Upper lobe of left lung (tissue), 6 donors: ENCODE measurements around the gene CBX5. TPM values are rescaled to one million over a fixed set of nuclear protein-coding genes. Genes with fewer than 3 reads are reported as not detected.
"Not testable (repeated sequence)": the region's sequence is repeated elsewhere in the genome, so short reads cannot be mapped to it uniquely, and the experiment has no call there.

Experiments
- ATAC-seq, 2 donors: fragments of 200-7000 bp; cut with Tn5 transposase; one replicate each; pipeline ENCODE4 v1.9.1; 2022; ENCODE audit warnings: mild to moderate bottlenecking in 2 of 2, moderate library complexity in 2 of 2; ENCODE audit not compliant: low FRiP score in 2 of 2
- DNase-seq, 2 donors: peaks; one replicate each; pipeline ENCODE4 v3.0.0-alpha.2; 2019 to 2020
- H3K27ac ChIP-seq, 4 donors: fragments of 200-600 bp; sonication (generic); one replicate each; pipeline ENCODE4 v1.5.1; 2016 to 2019
- H3K27me3 ChIP-seq, 4 donors: fragments of 200-600 bp; sonication (generic); one replicate each; pipeline ENCODE4 v1.5.1; 2017 to 2019
- H3K36me3 ChIP-seq, 4 donors: fragments of 200-600 bp; sonication (generic); one replicate each; pipeline ENCODE4 v1.5.1; 2016 to 2019
- H3K4me1 ChIP-seq, 4 donors: fragments of 200-600 bp; sonication (generic); one replicate each; pipeline ENCODE4 v1.5.1; 2018 to 2019
- H3K4me3 ChIP-seq, 4 donors: fragments of 200-600 bp; sonication (generic); one replicate each; pipeline ENCODE4 v1.5.1; 2017 to 2019; ENCODE audit warnings: mild to moderate bottlenecking in 2 of 4, moderate library complexity in 1 of 4
- H3K9me3 ChIP-seq, 4 donors: fragments of 200-600 bp; sonication (generic); one replicate each; pipeline ENCODE4 v1.5.1; 2018 to 2019
- EP300 ChIP-seq, 4 donors: sonication (generic); formaldehyde crosslinking; IDR thresholded peaks; one replicate each; pipeline ENCODE4 v1.5.1; 2017; ENCODE audit warnings: antibody characterized with exemption in 4 of 4, control low read depth in 2 of 4
- POLR2A ChIP-seq, 4 donors: fragments of 450-650 bp; IDR thresholded peaks; one replicate each; pipeline ENCODE4 v1.5.1; 2016 to 2017; ENCODE audit warnings: antibody characterized with exemption in 4 of 4, mild to moderate bottlenecking in 2 of 4
- POLR2AphosphoS5 ChIP-seq, 2 donors: sonication (generic); formaldehyde crosslinking; IDR thresholded peaks; one replicate each; pipeline ENCODE4 v1.5.1; 2017; ENCODE audit warnings: antibody characterized with exemption in 2 of 2
- WGBS, 2 donors: methylation state at CpG; one replicate each; pipeline ENCODE4 v1.1.5; 2017 to 2018; 5-methylcytosine and 5-hydroxymethylcytosine counted together
- total RNA-seq, 6 donors: library from RNA; depleted of rRNA in 4 of 6; stranded (reverse); fragments of >200 nt in 4 of 6; gene quantifications; one replicate each; pipeline versions ENCODE4 v1.1.0 to v1.2.1, GENCODE V29; 2016 to 2021
- TF ChIP-seq, protein P1 (sequence below), 6 experiments: fragments of 450-650 bp in 4 of 6; fragments of 200-600 bp in 2 of 6; sonication (generic) in 2 of 6; IDR thresholded peaks; one replicate each; pipeline ENCODE4 v1.5.1; 2016 to 2019; ENCODE audit warnings: antibody characterized with exemption in 6 of 6
- donor health status: DM: no; HTN: no; CAD: no; lungs with moderate emphysema.
- donor health status: DM: no; HTN: yes; CAD: no; lungs with severe emphysema.

CBX5 gene
- total RNA-seq, 6 donors from 2014 or later: 15.5 to 48.2 (median 36.1) TPM

DNA sequence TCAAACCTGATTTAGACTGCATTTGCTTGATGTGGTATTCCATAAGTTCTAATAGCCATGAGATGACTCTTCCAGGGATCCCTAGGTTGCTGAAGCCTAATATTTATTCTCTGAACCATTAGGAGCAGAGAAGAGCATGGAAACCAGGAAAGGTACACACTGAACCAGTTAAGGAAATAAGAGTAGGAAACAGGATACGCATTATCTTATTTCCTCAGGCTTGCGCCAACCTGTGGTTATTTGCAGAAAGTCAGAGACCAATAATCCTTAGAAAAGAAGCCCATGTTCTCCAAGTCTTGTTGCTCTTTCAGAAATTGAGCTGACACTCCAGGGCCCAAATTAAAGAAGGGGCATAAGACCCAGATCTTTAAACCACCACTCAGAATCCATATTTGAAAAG, 49.4 kb downstream of the CBX5 start:
- no peak for ATAC-seq
- 58 to 65% methylated on average over 2 of the region's 2 CpGs for WGBS, 2 donors
- DNase-seq: no peak
- TF ChIP-seq EP300 (IDR thresholded peaks at IDR 0.05) (no peak), POLR2A (IDR thresholded peaks at IDR 0.05) (no peak), POLR2AphosphoS5 (IDR thresholded peaks at IDR 0.05) (no peak)
- TF ChIP-seq, protein P1, sequence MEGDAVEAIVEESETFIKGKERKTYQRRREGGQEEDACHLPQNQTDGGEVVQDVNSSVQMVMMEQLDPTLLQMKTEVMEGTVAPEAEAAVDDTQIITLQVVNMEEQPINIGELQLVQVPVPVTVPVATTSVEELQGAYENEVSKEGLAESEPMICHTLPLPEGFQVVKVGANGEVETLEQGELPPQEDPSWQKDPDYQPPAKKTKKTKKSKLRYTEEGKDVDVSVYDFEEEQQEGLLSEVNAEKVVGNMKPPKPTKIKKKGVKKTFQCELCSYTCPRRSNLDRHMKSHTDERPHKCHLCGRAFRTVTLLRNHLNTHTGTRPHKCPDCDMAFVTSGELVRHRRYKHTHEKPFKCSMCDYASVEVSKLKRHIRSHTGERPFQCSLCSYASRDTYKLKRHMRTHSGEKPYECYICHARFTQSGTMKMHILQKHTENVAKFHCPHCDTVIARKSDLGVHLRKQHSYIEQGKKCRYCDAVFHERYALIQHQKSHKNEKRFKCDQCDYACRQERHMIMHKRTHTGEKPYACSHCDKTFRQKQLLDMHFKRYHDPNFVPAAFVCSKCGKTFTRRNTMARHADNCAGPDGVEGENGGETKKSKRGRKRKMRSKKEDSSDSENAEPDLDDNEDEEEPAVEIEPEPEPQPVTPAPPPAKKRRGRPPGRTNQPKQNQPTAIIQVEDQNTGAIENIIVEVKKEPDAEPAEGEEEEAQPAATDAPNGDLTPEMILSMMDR (IDR thresholded peaks at IDR 0.05): no peak
- Histone ChIP-seq H3K4me3 (no peak overlapping the region), H3K36me3 (peaks cover 0 to 4% (median 0%) of the 10 kb centered on the region in 4 donors), H3K9me3 (no peaks in the 10 kb centered on the region), H3K4me1 (peaks cover 0 to 5% (median 2%) of the 10 kb centered on the region in 4 donors), H3K27me3 (no peaks in the 10 kb centered on the region), H3K27ac (no peak overlapping the region)

DNA sequence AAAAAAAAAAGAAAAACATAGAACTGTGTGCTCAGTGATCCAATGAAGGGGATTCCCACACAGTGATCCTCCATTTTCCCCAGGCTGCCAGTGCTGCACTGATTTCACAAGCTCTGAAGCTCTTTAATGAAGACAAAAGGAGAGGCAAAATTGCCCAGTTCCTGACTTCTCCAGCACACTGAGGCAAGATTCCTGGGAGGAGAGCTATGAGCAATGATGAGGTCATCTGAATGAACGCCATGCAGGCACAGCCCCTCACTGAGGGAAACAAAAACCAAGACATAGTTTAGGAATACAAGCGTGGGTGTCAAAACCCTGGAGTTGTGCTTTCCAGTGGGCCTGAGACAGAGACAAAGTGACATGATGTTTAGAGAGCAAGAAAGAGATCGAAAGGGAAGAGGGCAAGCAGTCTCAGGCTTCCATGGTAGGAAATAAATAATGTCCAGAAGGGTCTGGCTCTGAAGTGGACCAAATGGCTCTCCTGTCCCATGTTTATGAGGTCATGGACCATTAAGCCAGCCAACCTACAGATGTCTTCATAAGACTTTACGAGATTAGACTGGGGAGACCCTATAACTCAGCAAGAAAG, 50.2 kb downstream of the CBX5 start:
- Histone ChIP-seq H3K9me3 (no peaks in the 10 kb centered on the region), H3K4me3 (no peak overlapping the region), H3K4me1 (peaks cover 0 to 5% (median 2%) of the 10 kb centered on the region in 4 donors), H3K36me3 (no peaks in the 10 kb centered on the region), H3K27me3 (no peaks in the 10 kb centered on the region), H3K27ac (no peak overlapping the region)
- WGBS, 2 donors: 79 to 82% methylated on average over 4 of the region's 4 CpGs
- DNase-seq: no peak
- TF ChIP-seq POLR2AphosphoS5 (IDR thresholded peaks at IDR 0.05) (no peak), POLR2A (IDR thresholded peaks at IDR 0.05) (no peak), EP300 (IDR thresholded peaks at IDR 0.05) (no peak)
- TF ChIP-seq, protein P1 (IDR thresholded peaks at IDR 0.05): no peak
- peak in 1 of 2 donors; percentile 93 for ATAC-seq

GRCh38 chr12:54228471-54228870, 51.5 kb downstream of the CBX5 start:
- TF ChIP-seq POLR2AphosphoS5 (IDR thresholded peaks at IDR 0.05) (no peak), EP300 (IDR thresholded peaks at IDR 0.05) (no peak), POLR2A (IDR thresholded peaks at IDR 0.05) (no peak)
- TF ChIP-seq, protein P1 (IDR thresholded peaks at IDR 0.05): no peak
- Histone ChIP-seq H3K9me3 (no peaks in the 10 kb centered on the region), H3K27me3 (no peaks in the 10 kb centered on the region), H3K4me1 (peaks cover 0 to 5% (median 2%) of the 10 kb centered on the region in 4 donors), H3K4me3 (no peak overlapping the region), H3K27ac (no peak overlapping the region), H3K36me3 (no peaks in the 10 kb centered on the region)
- DNase-seq (no peak), ATAC-seq (no peak)
- 76 to 81% methylated on average over 1 of the region's 1 CpG for WGBS, 2 donors

DNA sequence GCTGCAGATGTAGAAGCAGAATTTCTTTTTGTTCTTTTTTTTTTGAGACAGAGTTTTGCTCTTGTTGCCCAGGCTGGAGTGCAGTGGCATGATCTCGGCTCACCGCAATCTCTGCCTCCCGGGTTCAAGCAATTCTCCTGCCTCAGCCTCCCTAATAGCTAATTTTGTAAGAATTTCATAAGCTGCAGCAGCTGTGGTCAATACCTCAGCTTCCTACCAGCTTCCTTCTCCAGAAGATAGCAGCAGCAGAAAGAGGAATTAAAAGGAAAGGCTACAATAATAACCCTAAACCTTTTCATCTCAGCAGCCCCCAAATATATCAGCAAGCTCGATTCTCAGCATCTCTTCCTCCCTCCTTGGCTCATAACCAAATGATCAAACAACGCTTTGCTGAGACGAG, 52.0 kb downstream of the CBX5 start:
- H3K9me3 ChIP-seq: not testable (repeated sequence)
- WGBS, 2 donors: 43 to 58% methylated on average over 6 of the region's 6 CpGs

DNA sequence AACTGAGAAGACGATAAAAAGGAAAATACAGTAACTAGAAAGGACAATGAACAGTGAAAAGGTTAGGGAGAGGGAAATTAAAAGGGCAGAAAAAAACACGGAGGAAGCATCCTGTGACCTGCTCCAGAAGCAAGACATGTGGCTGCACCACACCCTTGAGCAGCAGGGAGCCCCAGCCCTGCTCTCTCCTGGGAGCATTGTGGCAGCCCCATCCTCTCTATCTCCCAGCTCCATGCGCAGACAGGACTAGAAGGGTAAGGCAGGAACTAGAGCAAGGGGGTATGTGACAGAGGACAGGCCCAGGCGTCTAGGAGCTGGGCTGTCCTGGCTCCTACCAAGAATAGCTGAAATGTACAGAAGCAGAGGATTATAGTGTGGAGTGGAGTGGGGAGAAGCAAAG, 52.5 kb downstream of the CBX5 start:
- Histone ChIP-seq H3K36me3 (no peaks in the 10 kb centered on the region), H3K27me3 (no peaks in the 10 kb centered on the region), H3K27ac (no peak overlapping the region), H3K4me3 (no peak overlapping the region), H3K4me1 (peaks cover 0 to 5% (median 2%) of the 10 kb centered on the region in 4 donors), H3K9me3 (no peaks in the 10 kb centered on the region)
- TF ChIP-seq, protein P1 (IDR thresholded peaks at IDR 0.05): no peak
- TF ChIP-seq EP300 (IDR thresholded peaks at IDR 0.05) (no peak), POLR2A (IDR thresholded peaks at IDR 0.05) (no peak), POLR2AphosphoS5 (IDR thresholded peaks at IDR 0.05) (no peak)
- 62 to 73% methylated on average over 4 of the region's 4 CpGs for WGBS, 2 donors
- ATAC-seq (no peak), DNase-seq (no peak)

More for the DNA sequence above, 52.0 kb downstream of the CBX5 start:
- not testable (repeated sequence) for DNase-seq, H3K36me3 ChIP-seq, H3K27me3 ChIP-seq, H3K27ac ChIP-seq, ATAC-seq, H3K4me1 ChIP-seq, H3K4me3 ChIP-seq
